Panc1 (cell line): ENCODE results near the gene CPEB1. TPM values are rescaled to one million over a fixed set of nuclear protein-coding genes. Genes with fewer than 3 reads are reported as not detected.

ENCODE experiments used
- ATAC-seq: fragments of 200-7000 bp; cut with Tn5 transposase; 2 replicates; pipeline ENCODE4 v1.9.1; 2020; ENCODE audit warnings: mild to moderate bottlenecking, moderate library complexity
- BruUV-seq: library from RNA; stranded (reverse); fragments of 400-500 nt; replicated peaks from 2 replicates; lab custom pipeline; 2021; lab: Mats Ljungman, UMichigan
- CTCF ChIA-PET: fragments of 300-600 bp; sonication (Branson Sonifier 250); formaldehyde crosslinking; loops from one replicate; lab custom pipeline; 2022; ENCODE audit warnings: antibody characterized with exemption; lab: Charles Lee
- POLR2A ChIA-PET: fragments of 300-600 bp; sonication (Branson Sonifier 250); formaldehyde crosslinking; loops from one replicate; lab custom pipeline; 2022; ENCODE audit warnings: antibody characterized with exemption; lab: Charles Lee
- DNase-seq: peaks from one replicate; pipeline ENCODE4 v3.0.0-alpha.2; 2010; ENCODE audit warnings: low read depth, low spot score
- H3K27ac ChIP-seq: 2 replicates; pipeline ENCODE4 v1.5.1; 2011; ENCODE audit warnings: mild to moderate bottlenecking, low read length, inconsistent platforms
- H3K27me3 ChIP-seq: fragments of 200-500 bp; sonication (Bioruptor generic); 2 replicates; pipeline ENCODE4 v1.6.0; 2014; ENCODE audit warnings: low read length, inconsistent platforms; ENCODE audit not compliant: control insufficient read depth, insufficient read depth
- H3K36me3 ChIP-seq: fragments of 200-500 bp; sonication (Bioruptor generic); 2 replicates; pipeline ENCODE4 v1.5.1; 2014; ENCODE audit warnings: inconsistent platforms, mild to moderate bottlenecking, low read length, moderate library complexity; ENCODE audit not compliant: control insufficient read depth, insufficient read depth
- H3K4me1 ChIP-seq: 2 replicates; pipeline ENCODE4 v1.5.1; 2011; ENCODE audit warnings: inconsistent platforms, mild to moderate bottlenecking, low read length, moderate library complexity; ENCODE audit not compliant: control insufficient read depth, insufficient read depth
- H3K4me3 ChIP-seq, 2 experiments: 2 replicates each; pipeline ENCODE4 v1.5.1; 2011 to 2012; ENCODE audit warnings: low read depth in 2 of 2, low read length in 2 of 2, mild to moderate bottlenecking in 2 of 2, inconsistent platforms in 1 of 2, moderate library complexity in 1 of 2
- H3K9me3 ChIP-seq: fragments of 200-500 bp; sonication (Bioruptor generic); 2 replicates; pipeline ENCODE4 v1.5.1; 2014; ENCODE audit warnings: low read depth, mild to moderate bottlenecking, inconsistent platforms, low read length, moderate library complexity; ENCODE audit not compliant: control insufficient read depth, insufficient read depth
- CTCF ChIP-seq: fragments of 450-650 bp; IDR thresholded peaks from 2 replicates; pipeline ENCODE4 v1.5.1; 2017; ENCODE audit warnings: mild to moderate bottlenecking
- POLR2AphosphoS5 ChIP-seq: IDR thresholded peaks from 2 replicates; pipeline ENCODE4 v1.6.1; 2012; ENCODE audit warnings: mild to moderate bottlenecking, low read depth, low read length, moderate library complexity
- REST ChIP-seq, 2 experiments: IDR thresholded peaks; 2 replicates each; pipeline ENCODE4 v1.6.1; 2011 to 2012; ENCODE audit warnings: low read depth in 2 of 2, control low read depth in 1 of 2, low read length in 1 of 2, mild to moderate bottlenecking in 1 of 2, moderate library complexity in 1 of 2; ENCODE audit not compliant: insufficient read depth in 1 of 2
- SIN3A ChIP-seq: IDR thresholded peaks from 2 replicates; pipeline ENCODE4 v1.6.1; 2012; ENCODE audit warnings: low read depth, mild to moderate bottlenecking, low read length, moderate library complexity, borderline replicate concordance; ENCODE audit not compliant: insufficient read depth
- TCF7L2 ChIP-seq: IDR thresholded peaks from 2 replicates; pipeline ENCODE4 v1.6.1; 2011; ENCODE audit warnings: mild to moderate bottlenecking, low read depth, low read length, inconsistent platforms
- in situ Hi-C: cut with HindIII; loops from 2 replicates; pipeline ENCODE4 v1.10.0; 2016; ENCODE audit warnings: low sequenced_read_pairs, low pct_unique_long_range_greater_than_20kb
- intact Hi-C: fragments of 100-400 bp; cut with micrococcal nuclease; formaldehyde crosslinking; loops from one replicate; pipeline ENCODE4 v1.10.0; 2022; ENCODE audit not compliant: unreplicated experiment
- total RNA-seq: library from RNA; stranded (reverse); gene quantifications from one replicate; pipeline ENCODE4 v1.2.1, GENCODE V29; 2021; ENCODE audit not compliant: unreplicated experiment

Gene CPEB1
- total RNA-seq, 1 experiment from 2014 or later = 19.5 TPM

- DNase-seq = no peak
- CTCF ChIA-PET = interaction anchor here (0.5 kb wide), 1 partner anchor 634 kb away, joined by 3 read pairs; no protein-coding TSS in a partner anchor
- Histone ChIP-seq H3K27me3 (no peaks in the 10 kb centered on the region), H3K27ac (no peak overlapping the region), H3K36me3 (peaks cover 5% of the 10 kb centered on the region), H3K4me1 (peaks cover 7% of the 10 kb centered on the region), H3K9me3 (no peaks in the 10 kb centered on the region), H3K4me3 (no peak overlapping the region)
- in situ Hi-C loops = no loop called here
- 0 out of 2 replicates have a peak, but pooled peaks have one; percentile 18 for ATAC-seq
- TF ChIP-seq SIN3A (no peak), POLR2AphosphoS5 (no peak), TCF7L2 (no peak), REST (IDR thresholded peaks at IDR 0.05; ENCODE audit: insufficient read depth in 1 of 2, low read depth in 2 of 2, low read length in 1 of 2) (no peak), CTCF (no peak)
- intact Hi-C loops = no loop called here
- BruUV-seq = no TSS peak
- POLR2A ChIA-PET = no interaction called here
Observed at GRCh38 chr15:82531496-82532382, 115.4 kb downstream of the CPEB1 start.

- Histone ChIP-seq H3K27me3 (no peaks in the 10 kb centered on the region), H3K27ac (peak overlapping the region; percentile 48; the same call in 1 of the 2 replicates), H3K36me3 (no peaks in the 10 kb centered on the region), H3K9me3 (no peaks in the 10 kb centered on the region), H3K4me3 (peak overlapping the region in 1 of 2 experiments; percentile 42; a peak in 2 of 4 replicates), H3K4me1 (peaks cover 7% of the 10 kb centered on the region)
- ChIA-PET POLR2A (interaction anchor here (0.7 kb wide), 1 partner anchor 169 kb away, joined by 3 read pairs; no protein-coding TSS in a partner anchor), CTCF (interaction anchor here (0.5 to 1.0 kb wide), 4 partner anchors 10 to 635 kb away, joined by 3 to 6 read pairs (median 4); partner anchors contain the start of gene RPS17)
- in situ Hi-C loops (no loop called here), intact Hi-C loops (no loop called here)
- TF ChIP-seq SIN3A (no peak), CTCF (peak; percentile 98), REST (IDR thresholded peaks at IDR 0.05; ENCODE audit: insufficient read depth in 1 of 2, low read depth in 2 of 2, low read length in 1 of 2) (no peak), TCF7L2 (no peak)
- ATAC-seq (peak; percentile 87), DNase-seq (peak; percentile 69)
- no TSS peak for BruUV-seq
Observed at GRCh38 chr15:82530606-82531379, 116.4 kb downstream of the CPEB1 start.
